Heart right ventricle (tissue), 16 donors: Measurements from ENCODE around the gene NEK5. TPM values are rescaled to one million over a fixed set of nuclear protein-coding genes. Genes with fewer than 3 reads are reported as not detected.

Source experiments
- ATAC-seq, 8 donors: fragments of 200-7000 bp; cut with Tn5 transposase; one replicate each; pipeline ENCODE4 v1.9.1; 2020; ENCODE audit warnings: mild to moderate bottlenecking in 8 of 8, moderate library complexity in 8 of 8, moderate number of reproducible peaks in 1 of 8
- DNase-seq, 2 donors: peaks; one replicate each; pipeline ENCODE4 v3.0.0-alpha.2; 2020
- H3K27ac ChIP-seq, 10 donors: fragments of 200-600 bp; sonication (generic) in 2 of 10; one replicate each; pipeline versions ENCODE4 v1.5.0 to v1.8.0; 2020 to 2022; ENCODE audit warnings: mild to moderate bottlenecking in 3 of 10
- H3K27me3 ChIP-seq, 7 donors: fragments of 200-600 bp; one replicate each; pipeline ENCODE4 v1.8.0; 2021 to 2022; ENCODE audit warnings: mild to moderate bottlenecking in 2 of 7
- H3K36me3 ChIP-seq, 9 donors: fragments of 200-600 bp; sonication (generic) in 1 of 9; one replicate each; pipeline versions ENCODE4 v1.5.0 to v1.8.0; 2020 to 2022; ENCODE audit warnings: mild to moderate bottlenecking in 2 of 9
- H3K4me1 ChIP-seq, 9 donors: fragments of 200-600 bp; sonication (generic) in 1 of 9; one replicate each; pipeline versions ENCODE4 v1.5.0 to v1.8.0; 2020 to 2022; ENCODE audit warnings: mild to moderate bottlenecking in 4 of 9
- H3K4me3 ChIP-seq, 10 donors: fragments of 200-600 bp; sonication (generic) in 2 of 10; one replicate each; pipeline versions ENCODE4 v1.5.0 to v1.8.0; 2020 to 2022; ENCODE audit warnings: mild to moderate bottlenecking in 7 of 10, moderate library complexity in 2 of 10
- H3K9me3 ChIP-seq, 11 donors: fragments of 200-600 bp in 10 of 11; sonication (generic) in 2 of 11; one replicate each; pipeline versions ENCODE4 v1.5.0 to v1.8.0; 2013 to 2022; ENCODE audit warnings: mild to moderate bottlenecking in 2 of 11, control low read depth in 1 of 11, moderate library complexity in 1 of 11
- CTCF ChIP-seq, 9 donors: fragments of 200-600 bp; sonication (generic) in 2 of 9; IDR thresholded peaks; one replicate each; pipeline versions ENCODE4 v1.5.0 to v1.8.0; 2021 to 2022; ENCODE audit warnings: antibody characterized with exemption in 9 of 9, mild to moderate bottlenecking in 5 of 9, moderate library complexity in 1 of 9
- WGBS, 2 donors: extraction: QIAGEN DNeasy Blood & Tissue Kit; methylation state at CpG; one replicate each; pipeline ENCODE4 v1.1.7; 2013; ENCODE audit warnings: inconsistent platforms in 1 of 2; 5-methylcytosine and 5-hydroxymethylcytosine counted together
- intact Hi-C, 10 donors: fragments of 100-400 bp; cut with DNase I; formaldehyde crosslinking; loops; one replicate each; pipeline versions ENCODE4 v1.11.1 to v1.14.2; 2022
- polyA plus RNA-seq, 2 donors: library from polyadenylated mRNA; stranded (reverse); fragments of 200-250 nt; gene quantifications; one replicate each; pipeline ENCODE4 v1.2.3, GENCODE V29; 2013
- total RNA-seq, 10 donors: library from RNA; stranded (reverse); fragmentation: NEBNext Ultra II Directional in 3 of 10; extraction: Animal tissue kit (Norgen Biotek cat#: 25700) in 3 of 10; gene quantifications; one replicate each; pipeline versions ENCODE4 v1.2.1 to v1.2.4, GENCODE V29; 2021 to 2023
- donor health status: Arrhythmogenic right ventricular cardiomyopathy.
- donor health status: ischemic (EF 13 %, LVEDD 7.1; RV severe dilation, severe dysfunction).
- donor health status: healthy with polysubstance abuse.
- donor health status: DM: no; HTN: yes; CAD: no.
- donor health status: DM: no; HTN: no; CAD: no.
- donor health status: ischemic (EF 25% LVEDD 6.9; RV normal size, moderate dysfunction).
- donor health status: ischemic (EF 25% LVEDD 5.7; RV mildly dilated, moderate dysfunction).
- donor health status: healthy.
- donor health status: DM: yes; HTN: yes; CAD: no.
- donor health status: Ischemic cardiomyopathy.
- donor health status: ischemic (EF 35%, LVEDD 5.7; RV mildly dilated, moderate dysfunction).
- donor health status: nonischemic (EF 11% LVEDD 7.7; RV severe dilation, severe dysfunction).
- donor health status: DM: yes; HTN: yes; CAD: no.
- donor health status: PGD.
- donor health status: ischemic (EF 29% LVEDD 5.4; RV normal size, mild dysfunction).
- donor health status: nonischemic (EF 23%, LVEDD 6.1; RV moderate dilation, normal function).

The NEK5 gene
- total and polyA plus RNA-seq, 12 donors, result 0.03 to 0.93 (median 0.25) TPM; not detected in 1

GRCh38 chr13:51997641-51998330 is 131.1 kb downstream of the NEK5 start:
- H3K27me3 ChIP-seq, result no peaks in the 10 kb centered on the region
- no peak overlapping the region for H3K4me3 ChIP-seq
- WGBS, 2 donors, result 76 to 79% methylated on average over 8 of the region's 8 CpGs
- intact Hi-C loops, result loop anchor here in 4 of 10 donors (2.0 to 10.0 kb wide), 4 partner anchors 83 to 183 kb away; partner anchors contain the start of gene NEK5 (in 1 of the 4)
- peaks cover 4 to 38% (median 32%) of the 10 kb centered on the region in 9 donors for H3K4me1 ChIP-seq
- TF ChIP-seq CTCF (IDR thresholded peaks at IDR 0.05), result no peak
- H3K36me3 ChIP-seq, result no peaks in the 10 kb centered on the region
- no peak overlapping the region for H3K27ac ChIP-seq
- ATAC-seq, result no peak
- DNase-seq, result no peak
- H3K9me3 ChIP-seq, result no peaks in the 10 kb centered on the region

DNA sequence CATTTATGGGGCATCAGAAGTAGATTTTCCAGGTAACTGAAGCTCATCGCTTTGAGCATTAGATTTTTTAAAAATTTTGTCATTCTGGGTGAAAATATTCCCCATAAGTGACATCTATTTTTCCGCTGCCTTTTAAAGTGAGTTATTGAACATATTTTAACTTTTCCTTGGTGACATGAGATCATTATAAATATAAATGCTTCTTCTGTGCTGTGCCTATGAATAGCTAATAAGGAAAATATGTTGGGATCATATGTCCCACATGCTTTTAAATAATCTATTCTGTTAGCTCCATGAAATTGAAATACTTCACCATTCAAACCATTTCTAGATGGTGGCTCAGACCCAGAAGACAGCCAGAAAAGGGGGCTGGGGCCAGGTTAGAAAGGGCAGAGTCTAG is 131.7 kb downstream of the NEK5 start:
- Histone ChIP-seq H3K4me3 (no peak overlapping the region), H3K4me1 (peaks cover 4 to 38% (median 32%) of the 10 kb centered on the region in 9 donors), H3K9me3 (no peaks in the 10 kb centered on the region), H3K36me3 (no peaks in the 10 kb centered on the region), H3K27me3 (no peaks in the 10 kb centered on the region), H3K27ac (no peak overlapping the region)
- TF ChIP-seq CTCF (IDR thresholded peaks at IDR 0.05), result no peak
- no peak for ATAC-seq
- intact Hi-C loops, result loop anchor here in 3 of 10 donors (5.0 to 10.0 kb wide), 3 partner anchors 82 to 182 kb away; no protein-coding TSS in a partner anchor
- 96 to 99% methylated on average over 2 of the region's 2 CpGs for WGBS, 2 donors
- no peak for DNase-seq

GRCh38 chr13:51996641-51997040 is 132.2 kb downstream of the NEK5 start:
- intact Hi-C loops, result loop anchor here in 3 of 10 donors (5.0 to 10.0 kb wide), 3 partner anchors 82 to 182 kb away; no protein-coding TSS in a partner anchor
- no peak for ATAC-seq
- WGBS, 2 donors, result 86 to 87% methylated on average over 4 of the region's 4 CpGs

More at GRCh38 chr13:51996641-51997040, 132.2 kb downstream of the NEK5 start:
- no peaks in the 10 kb centered on the region for H3K9me3 ChIP-seq
- peaks cover 4 to 38% (median 32%) of the 10 kb centered on the region in 9 donors for H3K4me1 ChIP-seq
- H3K4me3 ChIP-seq, result no peak overlapping the region
- H3K27ac ChIP-seq, result peak overlapping the region in 4 of 10 donors; percentile 40 to 75 (median 62)
- no peak for TF ChIP-seq CTCF (IDR thresholded peaks at IDR 0.05)
- no peaks in the 10 kb centered on the region for H3K36me3 ChIP-seq
- no peak for DNase-seq
- no peaks in the 10 kb centered on the region for H3K27me3 ChIP-seq
